SHP77 (cell line): ENCODE results near the gene ITLN1.
"Not testable (repeated sequence)": the region's sequence is repeated elsewhere in the genome, so short reads cannot be mapped to it uniquely, and the experiment has no call there.

Experiments
- DNase-seq, 2 experiments: peaks; one replicate each; lab custom pipeline; 2025; lab: John Stamatoyannopoulos, UW

The ITLN1 gene

DNA sequence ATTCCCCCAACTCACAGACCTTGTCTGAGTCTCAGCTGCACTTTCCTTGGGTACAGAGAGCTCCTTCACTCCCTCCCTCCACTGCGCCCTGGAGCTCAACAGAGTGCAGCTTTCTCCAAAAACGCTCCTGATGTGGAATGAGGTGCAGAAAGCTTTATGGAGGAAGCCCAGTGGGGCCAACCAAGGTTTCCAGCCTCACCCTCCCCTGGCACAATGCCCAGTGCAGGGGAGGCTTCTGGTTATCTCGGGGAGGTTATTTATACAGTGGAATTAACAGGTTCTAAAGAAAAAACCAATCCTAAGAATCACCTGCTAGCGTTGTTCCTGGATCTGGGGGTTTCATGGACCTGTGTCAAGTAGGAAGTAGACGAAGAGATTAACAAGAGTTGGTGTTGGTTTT, at the start of gene ITLN1:
Gene ITLN1 (minus strand): TSS at position 139 of the 400 bp plus-strand sequence. CDS start 303 bp downstream, outside the sequence.
- DNase-seq = no peak

GRCh38 chr1:160933305-160933704, 48.3 kb upstream of the ITLN1 start:
- DNase-seq = not testable (repeated sequence)

DNA sequence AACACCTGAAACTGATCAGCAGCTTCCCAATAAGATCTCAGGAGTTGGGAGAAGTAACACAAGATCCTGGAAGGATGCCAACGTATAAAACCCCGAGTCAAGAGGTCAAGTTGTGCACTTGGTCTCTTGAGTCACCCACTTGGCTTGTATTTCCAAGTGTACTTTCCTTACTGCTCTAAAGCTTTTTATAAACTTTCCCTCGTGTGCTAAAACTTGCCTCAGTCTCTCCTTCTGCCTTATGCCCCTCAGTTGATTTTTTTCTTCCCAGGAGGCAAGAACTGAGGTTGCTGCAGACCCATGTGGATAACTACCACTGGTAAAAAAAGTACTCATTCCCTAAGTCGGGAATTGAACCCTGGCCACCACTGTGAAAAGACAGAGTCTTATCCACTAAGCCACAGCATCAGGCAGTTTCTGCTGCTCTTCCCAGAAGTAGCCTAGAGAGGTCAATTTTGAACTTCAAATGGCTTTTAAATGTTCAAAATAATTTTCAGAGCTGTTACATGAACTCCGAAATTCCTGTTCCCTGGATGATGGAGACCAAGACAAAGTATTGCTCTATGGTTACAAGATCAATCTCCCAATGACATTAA, 40.8 kb upstream of the ITLN1 start:
- no peak for DNase-seq

DNA sequence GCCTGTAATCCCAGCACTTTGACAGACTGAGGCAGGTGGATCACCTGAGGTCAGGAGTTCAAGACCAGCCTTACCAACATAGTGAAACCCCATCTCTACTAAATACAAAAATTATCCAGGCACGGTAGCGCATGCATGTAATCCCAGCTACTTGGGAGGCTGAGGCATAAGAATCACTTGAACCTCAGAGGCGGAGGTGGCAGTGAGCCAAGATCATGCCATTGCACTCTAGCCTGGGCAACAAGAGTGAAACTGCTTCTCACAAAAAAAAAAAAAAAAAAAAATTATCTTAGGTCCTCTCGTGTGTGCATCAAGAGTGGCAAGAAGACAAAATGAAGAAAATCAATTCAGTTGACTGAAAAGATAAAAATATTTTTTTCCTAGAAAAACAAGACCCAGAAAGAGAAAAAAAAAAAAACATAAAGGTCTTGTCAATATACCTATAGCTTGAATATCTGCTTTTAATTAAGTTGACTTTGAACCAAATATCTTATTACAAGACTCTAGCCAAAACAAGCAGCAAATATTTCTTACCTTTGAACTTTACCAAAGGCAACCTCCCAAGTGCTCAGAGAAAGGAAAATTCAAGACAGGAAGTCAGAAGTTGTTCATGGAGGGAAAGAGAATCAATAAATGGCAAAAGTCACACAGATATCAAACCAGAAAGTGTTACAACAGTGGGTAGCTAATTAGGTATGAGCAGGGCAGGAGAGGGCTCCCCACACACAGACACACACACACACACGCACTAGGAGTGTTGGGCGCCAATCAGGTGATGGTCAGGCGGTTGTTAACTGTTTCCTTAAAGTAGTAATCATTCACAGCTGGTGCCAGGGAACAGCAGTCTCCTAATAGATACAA, 40.0 kb upstream of the ITLN1 start:
- no peak for DNase-seq

- no peak for DNase-seq
Observed at GRCh38 chr1:160916666-160917065, 31.7 kb upstream of the ITLN1 start.

GRCh38 chr1:160913229-160913628, 28.2 kb upstream of the ITLN1 start:
- DNase-seq = not testable (repeated sequence)

DNA sequence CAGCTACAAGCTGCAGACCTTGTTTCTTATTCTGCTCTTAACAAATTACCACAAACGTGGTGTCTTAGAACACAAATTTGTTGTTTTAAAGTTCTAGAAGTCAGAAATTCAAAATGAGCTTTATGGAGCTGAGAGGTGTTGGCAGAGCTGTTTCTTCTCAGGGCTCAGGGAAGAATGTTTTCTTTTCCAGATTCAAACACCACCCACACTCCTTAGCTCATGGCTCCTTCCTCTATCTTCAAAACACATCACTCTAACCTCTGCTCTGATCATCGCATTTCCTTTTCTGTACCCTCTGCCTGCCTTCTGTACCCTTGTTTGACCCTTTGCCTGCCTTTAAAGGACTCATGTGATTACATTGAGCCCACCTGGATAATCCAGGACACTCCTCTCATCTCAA, 26.9 kb upstream of the ITLN1 start:
- DNase-seq = no peak

DNA sequence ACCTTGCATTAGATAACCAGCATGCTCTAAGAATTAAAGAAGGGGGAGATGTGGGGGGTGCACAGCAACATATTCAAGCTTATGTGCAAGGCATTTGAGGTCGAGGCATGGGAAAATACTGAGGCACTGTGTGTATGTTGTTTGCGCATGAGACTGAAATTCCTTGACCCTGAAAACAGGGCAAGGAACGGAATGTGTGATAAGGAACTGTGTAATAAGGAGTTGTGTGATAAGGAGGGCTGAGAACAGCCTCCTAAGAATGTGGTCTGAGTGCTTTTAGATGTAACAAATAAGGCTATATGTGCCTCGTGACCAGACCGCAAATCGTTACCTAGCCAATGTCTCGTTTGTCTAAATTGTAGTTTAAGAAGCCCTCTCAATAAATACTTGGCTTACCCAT, 26.5 kb upstream of the ITLN1 start:
- DNase-seq = no peak

- no peak for DNase-seq
Observed at GRCh38 chr1:160910170-160910750, 25.3 kb upstream of the ITLN1 start.

DNA sequence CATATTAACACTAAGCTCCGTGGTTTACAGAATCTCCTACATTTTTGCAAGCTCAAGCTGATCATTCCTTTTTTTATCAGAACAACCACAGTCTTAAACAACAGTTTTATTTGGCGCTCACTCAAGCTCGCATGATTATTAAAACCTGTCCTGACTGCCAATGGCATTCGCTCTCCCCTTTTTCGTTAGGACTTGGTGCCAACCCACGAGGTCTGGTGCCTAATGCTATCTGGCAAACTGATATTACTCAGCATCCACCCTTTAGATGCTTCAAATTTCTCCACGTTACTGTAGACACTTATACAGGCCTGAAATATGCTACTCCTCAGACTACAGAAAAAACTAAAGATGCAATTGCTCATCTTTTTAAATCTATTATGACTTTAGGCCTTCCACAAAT, 23.0 kb upstream of the ITLN1 start:
- no peak for DNase-seq

GRCh38 chr1:160905617-160905989, 20.6 kb upstream of the ITLN1 start:
- DNase-seq = no peak

DNA sequence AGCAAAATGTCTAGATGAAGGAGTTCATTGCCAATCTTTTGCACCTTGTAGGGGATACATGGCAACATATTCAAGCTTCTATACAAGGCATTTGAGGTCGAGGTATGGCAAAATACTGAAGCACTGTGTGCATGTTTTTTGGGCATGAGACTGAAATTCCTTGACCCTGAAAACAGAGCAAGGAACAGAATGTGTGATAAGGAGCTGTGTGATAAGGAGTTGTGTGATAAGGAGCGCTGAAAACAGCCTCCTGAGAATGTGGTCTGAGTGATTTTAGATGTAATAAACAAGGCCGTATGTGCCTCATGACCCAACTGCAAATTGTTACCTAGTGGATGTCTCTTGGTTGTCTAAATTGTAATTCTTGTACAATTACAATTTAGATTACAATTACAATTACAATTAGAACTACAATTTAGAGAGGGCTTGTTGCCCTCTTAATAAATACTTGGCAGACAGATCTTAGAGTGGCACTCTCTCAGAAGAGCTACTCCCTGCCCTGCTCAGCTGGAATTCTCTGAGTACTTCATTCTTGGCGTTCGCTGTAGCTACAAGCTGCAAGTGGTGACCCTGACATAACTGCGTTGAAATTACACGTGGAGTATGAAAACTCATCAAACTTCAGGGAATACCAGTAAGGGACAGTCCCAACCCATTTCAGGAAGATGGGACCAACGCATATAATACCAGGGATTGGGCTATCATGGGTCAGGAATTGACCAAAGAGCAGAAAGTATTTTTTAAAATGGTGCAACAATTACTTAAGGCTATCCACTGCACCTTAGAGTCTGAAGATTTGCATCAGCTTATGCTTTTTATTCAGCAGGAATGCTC, 20.0 kb upstream of the ITLN1 start:
- DNase-seq = no peak

GRCh38 chr1:160902251-160902650, 17.3 kb upstream of the ITLN1 start:
- DNase-seq = not testable (repeated sequence)

GRCh38 chr1:160901768-160902167, 16.8 kb upstream of the ITLN1 start:
- DNase-seq = no peak

- not testable (repeated sequence) for DNase-seq
Observed at GRCh38 chr1:160900683-160901082, 15.7 kb upstream of the ITLN1 start.

DNA sequence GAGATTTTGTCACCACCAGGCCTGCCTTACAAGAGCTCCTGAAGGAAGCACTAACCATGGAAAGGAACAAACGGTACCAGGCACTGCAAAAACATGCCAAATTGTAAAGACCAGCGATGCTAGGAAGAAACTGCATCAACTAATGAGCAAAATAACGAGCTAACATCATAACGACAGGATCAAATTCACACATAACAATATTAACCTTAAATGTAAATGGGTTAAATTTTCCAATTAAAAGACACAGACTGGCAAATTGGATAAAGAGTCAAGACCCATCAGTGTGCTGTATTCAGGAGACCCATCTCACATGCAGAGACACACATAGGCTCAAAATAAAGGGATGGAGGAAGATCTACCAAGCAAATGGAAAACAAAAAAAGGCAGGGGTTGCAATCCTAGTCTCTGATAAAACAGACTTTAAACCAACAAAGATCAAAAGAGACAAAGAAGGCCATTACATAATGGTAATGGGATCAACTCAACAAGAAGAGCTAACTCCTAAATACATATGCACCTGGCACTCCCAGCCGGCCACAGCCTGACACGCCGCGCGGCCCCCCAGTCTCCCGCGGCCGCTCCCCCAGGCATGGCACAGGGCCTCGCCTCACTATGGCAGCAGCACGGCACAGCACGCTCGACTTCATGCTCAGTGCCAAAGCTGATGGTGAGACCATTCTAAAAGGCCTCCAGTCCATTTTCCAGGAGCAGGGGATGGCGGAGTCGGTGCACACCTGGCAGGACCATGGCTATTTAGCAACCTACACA, 9.6 kb upstream of the ITLN1 start:
- DNase-seq = not testable (repeated sequence)

GRCh38 chr1:160891474-160891873, 6.5 kb upstream of the ITLN1 start:
- DNase-seq = no peak

DNA sequence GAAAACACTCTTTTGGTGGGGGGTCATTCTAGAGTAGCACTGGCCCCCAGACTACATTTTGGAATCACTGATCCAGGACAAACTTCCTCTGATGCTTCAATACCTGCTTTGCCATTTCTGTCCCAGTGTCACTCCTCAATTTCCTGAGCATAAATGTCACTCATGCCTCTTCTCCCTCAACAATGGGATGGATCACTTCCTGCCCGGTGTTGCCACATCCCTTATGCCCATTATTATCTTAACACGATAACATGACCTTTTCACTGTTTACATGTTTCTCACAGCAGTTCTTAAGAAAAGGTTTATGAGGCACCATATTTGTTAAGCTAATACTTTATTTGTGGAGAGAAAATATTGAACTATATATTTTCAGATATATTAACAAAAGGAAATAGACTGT, 3.9 kb upstream of the ITLN1 start:
- DNase-seq = peak in 1 of 2 experiments; percentile 12

DNA sequence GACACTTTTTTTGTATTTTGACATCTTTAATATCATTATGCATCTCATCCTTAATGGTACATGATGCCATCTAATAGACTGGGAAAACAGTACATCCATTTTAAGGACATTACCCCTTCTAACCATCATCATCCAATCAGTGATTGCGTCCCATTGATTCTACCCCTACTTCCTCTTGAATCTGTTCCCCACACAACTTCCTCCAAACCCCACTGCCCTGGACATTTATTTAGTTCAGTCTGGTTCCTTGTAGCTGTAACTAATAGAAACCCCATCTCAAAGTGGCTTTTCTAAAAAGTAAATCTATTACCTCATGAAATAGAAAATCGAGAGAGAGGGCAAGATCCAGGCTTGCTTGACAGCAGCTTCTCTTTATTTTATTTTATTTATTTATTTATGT, 2.1 kb upstream of the ITLN1 start:
- no peak for DNase-seq

- DNase-seq = no peak
Observed at GRCh38 chr1:160884579-160884978, 401 bp downstream of the ITLN1 start.
